HEK293 (cell line): ENCODE measurements around the gene MPZL1.
A peak's percentile ranks its signal among the peaks of the same experiment; 100 is the strongest.

Experiments used
- CTCF ChIA-PET: fragments of 350-600 bp; formaldehyde crosslinking; extraction: SDS; loops from one replicate; lab custom pipeline; 2021; ENCODE audit warnings: antibody characterized with exemption; lab: Yijun Ruan, JAX
- POLR2A ChIA-PET: fragments of 300-600 bp; formaldehyde crosslinking; extraction: SDS; loops from one replicate; lab custom pipeline; 2020; ENCODE audit warnings: antibody characterized with exemption, inconsistent platforms; lab: Yijun Ruan, JAX
- H3K27ac ChIP-seq: fragments of 200-500 bp; sonication (Bioruptor generic); 2 replicates; pipeline ENCODE4 v1.5.1; 2014; ENCODE audit warnings: low read depth, low read length, control low read depth, inconsistent platforms; ENCODE audit errors: extremely low read depth
- H3K36me3 ChIP-seq, 2 experiments: fragments of 200-500 bp in 1 of 2; sonication (Bioruptor generic) in 1 of 2; 1 replicate in 1 of 2; 2 replicates in 1 of 2; pipeline ENCODE4 v1.5.1; 2014 to 2017; ENCODE audit warnings: inconsistent platforms in 2 of 2, low read length in 2 of 2; ENCODE audit not compliant: control insufficient read depth in 2 of 2, insufficient read depth in 1 of 2
- H3K4me1 ChIP-seq: fragments of 200-500 bp; sonication (Bioruptor generic); 2 replicates; pipeline ENCODE4 v1.5.1; 2014; ENCODE audit warnings: mild to moderate bottlenecking, low read length, inconsistent platforms; ENCODE audit not compliant: control insufficient read depth, insufficient read depth
- H3K4me3 ChIP-seq: 2 replicates; pipeline ENCODE4 v1.5.1; 2011; ENCODE audit warnings: low read depth, mild to moderate bottlenecking, control low read depth, low read length, moderate library complexity
- H3K9me3 ChIP-seq: fragments of 200-500 bp; sonication (Bioruptor generic); 2 replicates; pipeline ENCODE4 v1.5.1; 2014; ENCODE audit warnings: low read depth, low read length, inconsistent platforms; ENCODE audit not compliant: control insufficient read depth, insufficient read depth
- KLF16 ChIP-seq: fragments of 450-650 bp; formaldehyde crosslinking; IDR thresholded peaks from 2 replicates; pipeline ENCODE4 v1.5.1; 2017; ENCODE audit warnings: missing biosample characterization, missing genetic modification characterization
- MZF1 ChIP-seq: fragments of 450-650 bp; formaldehyde crosslinking; IDR thresholded peaks from 2 replicates; pipeline ENCODE4 v1.5.1; 2017; ENCODE audit warnings: missing biosample characterization, missing genetic modification characterization, borderline replicate concordance
- OSR2 ChIP-seq: fragments of 450-650 bp; formaldehyde crosslinking; IDR thresholded peaks from 2 replicates; pipeline ENCODE4 v1.5.1; 2016; ENCODE audit warnings: missing biosample characterization, missing genetic modification characterization
- SCRT1 ChIP-seq: fragments of 450-650 bp; formaldehyde crosslinking; IDR thresholded peaks from 2 replicates; pipeline ENCODE4 v1.5.1; 2016; ENCODE audit warnings: missing biosample characterization, missing genetic modification characterization, borderline replicate concordance
- ZBTB17 ChIP-seq: fragments of 450-650 bp; formaldehyde crosslinking; IDR thresholded peaks from 2 replicates; pipeline ENCODE4 v1.5.1; 2016; ENCODE audit warnings: missing biosample characterization, missing genetic modification characterization
- ZBTB20 ChIP-seq: fragments of 450-650 bp; formaldehyde crosslinking; IDR thresholded peaks from 2 replicates; pipeline ENCODE4 v1.5.1; 2016; ENCODE audit warnings: missing biosample characterization, missing genetic modification characterization
- ZBTB21 ChIP-seq: fragments of 450-650 bp; formaldehyde crosslinking; IDR thresholded peaks from 2 replicates; pipeline ENCODE4 v1.5.1; 2017; ENCODE audit warnings: missing biosample characterization, missing genetic modification characterization
- ZBTB48 ChIP-seq: fragments of 450-650 bp; formaldehyde crosslinking; IDR thresholded peaks from 2 replicates; pipeline ENCODE4 v1.5.1; 2016; ENCODE audit warnings: missing biosample characterization, missing genetic modification characterization
- ZFP37 ChIP-seq: fragments of 450-650 bp; formaldehyde crosslinking; IDR thresholded peaks from 2 replicates; pipeline ENCODE4 v1.5.1; 2016; ENCODE audit warnings: missing biosample characterization, missing genetic modification characterization
- ZIC2 ChIP-seq: fragments of 450-650 bp; formaldehyde crosslinking; IDR thresholded peaks from 2 replicates; pipeline ENCODE4 v1.5.1; 2016; ENCODE audit warnings: missing biosample characterization, missing genetic modification characterization
- ZNF175 ChIP-seq: fragments of 450-650 bp; formaldehyde crosslinking; IDR thresholded peaks from 2 replicates; pipeline ENCODE4 v1.5.1; 2016; ENCODE audit warnings: missing biosample characterization, missing genetic modification characterization
- ZNF214 ChIP-seq: fragments of 450-650 bp; formaldehyde crosslinking; IDR thresholded peaks from 2 replicates; pipeline ENCODE4 v1.5.1; 2017; ENCODE audit warnings: missing biosample characterization, mild to moderate bottlenecking, missing genetic modification characterization, borderline replicate concordance
- ZNF266 ChIP-seq: fragments of 450-650 bp; formaldehyde crosslinking; IDR thresholded peaks from 2 replicates; pipeline ENCODE4 v1.5.1; 2016; ENCODE audit warnings: missing biosample characterization, missing genetic modification characterization, low read depth
- ZNF292 ChIP-seq: fragments of 450-650 bp; formaldehyde crosslinking; IDR thresholded peaks from 2 replicates; pipeline ENCODE4 v1.5.1; 2016; ENCODE audit warnings: low read depth, missing biosample characterization, missing genetic modification characterization, borderline replicate concordance
- ZNF391 ChIP-seq: fragments of 450-650 bp; formaldehyde crosslinking; IDR thresholded peaks from 2 replicates; pipeline ENCODE4 v1.5.1; 2016; ENCODE audit warnings: low read depth, missing biosample characterization, missing genetic modification characterization, borderline replicate concordance
- ZNF394 ChIP-seq: fragments of 450-650 bp; formaldehyde crosslinking; IDR thresholded peaks from 2 replicates; pipeline ENCODE4 v1.5.1; 2016; ENCODE audit warnings: missing biosample characterization, missing genetic modification characterization, mild to moderate bottlenecking, moderate library complexity, borderline replicate concordance
- ZNF529 ChIP-seq: fragments of 450-650 bp; formaldehyde crosslinking; IDR thresholded peaks from 2 replicates; pipeline ENCODE4 v1.5.1; 2017; ENCODE audit warnings: missing genetic modification characterization, missing biosample characterization; ENCODE audit not compliant: insufficient replicate concordance
- ZNF558 ChIP-seq: fragments of 450-650 bp; formaldehyde crosslinking; IDR thresholded peaks from 2 replicates; pipeline ENCODE4 v1.5.1; 2016; ENCODE audit warnings: missing biosample characterization, missing genetic modification characterization
- ZNF843 ChIP-seq: fragments of 450-650 bp; formaldehyde crosslinking; IDR thresholded peaks from 2 replicates; pipeline ENCODE4 v1.5.1; 2016; ENCODE audit warnings: missing biosample characterization, missing genetic modification characterization
- ZSCAN16 ChIP-seq: fragments of 450-650 bp; formaldehyde crosslinking; IDR thresholded peaks from 2 replicates; pipeline ENCODE4 v1.5.1; 2016; ENCODE audit warnings: missing biosample characterization, missing genetic modification characterization
- TF ChIP-seq, protein P1 (sequence below): fragments of 450-650 bp; formaldehyde crosslinking; IDR thresholded peaks from 2 replicates; pipeline ENCODE4 v1.5.0; 2017; ENCODE audit warnings: missing biosample characterization, missing genetic modification characterization, borderline replicate concordance
- TF ChIP-seq, protein P2 (sequence below): fragments of 450-650 bp; IDR thresholded peaks from 2 replicates; pipeline ENCODE4 v1.5.1; 2018; ENCODE audit warnings: missing biosample characterization, mild to moderate bottlenecking, missing genetic modification characterization
- TF ChIP-seq, protein P3 (sequence below): fragments of 450-650 bp; formaldehyde crosslinking; optimal IDR thresholded peaks from 2 replicates; pipeline ENCODE3; 2016; ENCODE audit warnings: missing biosample characterization, mild to moderate bottlenecking, missing genetic modification characterization

The MPZL1 gene

DNA sequence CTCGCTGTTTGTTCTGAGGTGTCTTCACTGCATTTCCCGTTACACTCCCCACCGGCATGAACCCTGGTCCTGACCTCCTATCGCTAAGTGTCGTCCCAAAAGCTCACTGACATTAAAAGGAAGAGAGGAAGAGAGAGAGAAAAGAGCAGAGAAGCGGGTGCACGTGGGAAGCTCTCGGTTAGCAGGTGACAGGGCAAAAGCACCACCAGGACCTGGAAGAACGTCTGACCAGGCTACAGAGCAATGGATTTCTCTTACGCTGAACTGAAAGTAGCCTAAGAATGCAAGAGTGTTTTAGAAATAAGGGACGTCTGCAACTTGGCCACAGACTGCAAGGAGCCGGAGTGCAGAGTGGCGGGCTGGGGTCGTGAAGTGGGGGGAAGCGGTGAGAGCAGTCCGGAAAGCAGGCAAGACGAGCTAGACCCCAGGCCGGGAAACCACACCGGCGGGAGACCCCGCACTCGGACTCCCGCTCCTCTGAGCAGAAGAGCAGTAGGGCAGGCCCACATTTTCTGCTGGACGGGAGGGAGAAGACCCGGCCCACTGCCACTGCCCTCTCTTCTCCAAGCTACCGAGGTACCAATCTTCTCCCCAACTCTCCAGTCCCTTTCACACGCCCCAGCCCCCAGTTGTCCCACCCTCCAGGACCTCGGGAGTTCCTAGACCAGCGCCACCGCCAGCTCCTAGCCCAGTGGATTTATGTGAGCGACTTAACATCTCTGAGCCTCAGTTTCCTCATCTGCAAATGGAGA is 8.3 kb upstream of the MPZL1 start:
- H3K36me3 ChIP-seq, result no peaks in the 10 kb centered on the region
- H3K27ac ChIP-seq, result peak overlapping the region; percentile 78; the same call in 1 of the 2 replicates
- ChIA-PET POLR2A (interaction anchor here (0.6 to 3.5 kb wide), 3 partner anchors 89 to 247 kb away, joined by 4 to 23 read pairs (median 6); partner anchors contain the start of genes DCAF6 and MPC2), CTCF (interaction anchor here (0.6 to 2.1 kb wide), 4 partner anchors 90 to 276 kb away, joined by 3 to 4 read pairs (median 4); no protein-coding TSS in a partner anchor)
- no peaks in the 10 kb centered on the region for H3K9me3 ChIP-seq
- TF ChIP-seq ZBTB21 (tag by site-specific recombination), result no peak
- TF ChIP-seq ZBTB17, result peak; percentile 39; the same call in 1 of the 2 replicates
- no peaks in the 10 kb centered on the region for H3K4me1 ChIP-seq
- H3K4me3 ChIP-seq, result peak overlapping the region; percentile 99

DNA sequence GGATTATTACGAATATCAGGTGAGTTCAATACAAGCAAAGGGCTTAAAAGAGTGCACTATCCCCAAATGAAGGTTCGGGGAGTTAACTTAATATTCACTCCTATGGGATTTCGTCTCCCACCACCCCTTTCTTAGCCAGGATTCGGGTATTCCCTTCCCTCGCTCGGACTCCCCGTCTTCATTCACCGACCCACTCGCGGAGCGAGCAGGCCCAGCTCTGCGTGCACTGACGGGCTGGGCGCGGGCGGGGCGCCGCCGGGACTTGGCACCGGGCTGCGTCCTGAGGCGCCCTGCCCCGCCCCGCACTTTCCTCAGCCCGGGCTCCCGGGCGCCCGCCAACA is 7.7 kb upstream of the MPZL1 start:
- Histone ChIP-seq H3K27ac (peak overlapping the region; percentile 78), H3K4me3 (peak overlapping the region; percentile 99), H3K36me3 (no peaks in the 10 kb centered on the region), H3K4me1 (no peaks in the 10 kb centered on the region), H3K9me3 (no peaks in the 10 kb centered on the region)
- TF ChIP-seq ZBTB20 (tag by site-specific recombination) (peak; percentile 86), ZNF292 (tag by site-specific recombination) (no peak)
- POLR2A ChIA-PET, result interaction anchor here (0.6 to 3.5 kb wide), 4 partner anchors 89 to 494 kb away, joined by 3 to 23 read pairs (median 5); partner anchors contain the start of genes DCAF6, MPC2 and POU2F1
- CTCF ChIA-PET, result interaction anchor here (0.6 to 2.1 kb wide), 4 partner anchors 89 to 276 kb away, joined by 3 to 4 read pairs (median 4); no protein-coding TSS in a partner anchor

DNA sequence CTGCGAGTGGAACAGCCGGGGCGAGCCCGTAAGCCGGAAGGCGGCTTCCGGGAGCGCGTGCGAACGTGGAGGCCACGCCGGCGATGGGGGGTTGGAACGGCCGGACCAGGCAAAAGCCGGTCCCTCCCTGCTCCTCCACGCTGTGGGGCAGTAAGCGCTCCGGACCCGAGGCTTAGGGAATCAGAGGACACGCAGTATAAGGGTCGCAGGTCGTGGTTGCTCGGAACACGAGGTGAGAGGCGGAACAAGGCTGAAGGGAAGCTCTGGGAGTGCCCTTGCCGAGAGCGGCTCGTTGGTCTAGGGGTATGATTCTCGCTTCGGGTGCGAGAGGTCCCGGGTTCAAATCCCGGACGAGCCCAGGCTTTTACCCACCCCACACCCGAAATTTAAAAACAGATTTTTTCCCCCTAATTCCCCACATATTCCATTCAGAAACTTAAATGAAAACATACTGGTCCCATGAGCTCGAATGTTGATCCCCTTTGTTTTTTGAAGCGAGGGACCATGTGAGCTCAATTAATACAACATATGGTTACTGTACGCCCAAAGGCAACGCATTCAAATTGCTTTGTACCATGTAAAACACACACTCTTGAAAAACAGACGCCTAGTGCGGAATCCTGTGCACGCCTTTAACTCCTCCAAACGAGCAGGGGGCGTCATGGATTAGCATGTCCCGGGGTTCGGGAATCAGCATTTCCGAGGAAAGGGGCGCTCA is 7.2 kb upstream of the MPZL1 start:
- no peaks in the 10 kb centered on the region for H3K4me1 ChIP-seq
- peak overlapping the region; percentile 99 for H3K4me3 ChIP-seq
- H3K36me3 ChIP-seq, result no peaks in the 10 kb centered on the region
- CTCF ChIA-PET, result interaction anchor here (0.6 to 2.7 kb wide), 11 partner anchors 9 to 368 kb away, joined by 3 to 9 read pairs (median 4); partner anchors contain the start of gene CREG1
- H3K9me3 ChIP-seq, result no peaks in the 10 kb centered on the region
- H3K27ac ChIP-seq, result peak overlapping the region; percentile 78
- POLR2A ChIA-PET, result interaction anchor here (1.0 to 3.5 kb wide), 3 partner anchors 88 to 494 kb away, joined by 3 to 23 read pairs (median 4); partner anchors contain the start of genes DCAF6, MPC2 and POU2F1
- TF ChIP-seq MZF1 (tag by site-specific recombination), result peak; percentile 80; the same call in 1 of the 2 replicates
- TF ChIP-seq, protein P1, sequence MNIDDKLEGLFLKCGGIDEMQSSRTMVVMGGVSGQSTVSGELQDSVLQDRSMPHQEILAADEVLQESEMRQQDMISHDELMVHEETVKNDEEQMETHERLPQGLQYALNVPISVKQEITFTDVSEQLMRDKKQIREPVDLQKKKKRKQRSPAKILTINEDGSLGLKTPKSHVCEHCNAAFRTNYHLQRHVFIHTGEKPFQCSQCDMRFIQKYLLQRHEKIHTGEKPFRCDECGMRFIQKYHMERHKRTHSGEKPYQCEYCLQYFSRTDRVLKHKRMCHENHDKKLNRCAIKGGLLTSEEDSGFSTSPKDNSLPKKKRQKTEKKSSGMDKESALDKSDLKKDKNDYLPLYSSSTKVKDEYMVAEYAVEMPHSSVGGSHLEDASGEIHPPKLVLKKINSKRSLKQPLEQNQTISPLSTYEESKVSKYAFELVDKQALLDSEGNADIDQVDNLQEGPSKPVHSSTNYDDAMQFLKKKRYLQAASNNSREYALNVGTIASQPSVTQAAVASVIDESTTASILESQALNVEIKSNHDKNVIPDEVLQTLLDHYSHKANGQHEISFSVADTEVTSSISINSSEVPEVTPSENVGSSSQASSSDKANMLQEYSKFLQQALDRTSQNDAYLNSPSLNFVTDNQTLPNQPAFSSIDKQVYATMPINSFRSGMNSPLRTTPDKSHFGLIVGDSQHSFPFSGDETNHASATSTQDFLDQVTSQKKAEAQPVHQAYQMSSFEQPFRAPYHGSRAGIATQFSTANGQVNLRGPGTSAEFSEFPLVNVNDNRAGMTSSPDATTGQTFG (tag by site-specific recombination), result peak; percentile 71; the same call in 1 of the 2 replicates
- peak; percentile 78 for TF ChIP-seq ZNF394 (tag by site-specific recombination)
- TF ChIP-seq KLF16 (tag by site-specific recombination), result peak; percentile 92
- TF ChIP-seq OSR2 (tag by site-specific recombination), result peak; percentile 70
- TF ChIP-seq ZNF391 (tag by site-specific recombination), result peak; percentile 99
- no peak for TF ChIP-seq ZNF266 (tag by site-specific recombination)
- TF ChIP-seq, protein P2, sequence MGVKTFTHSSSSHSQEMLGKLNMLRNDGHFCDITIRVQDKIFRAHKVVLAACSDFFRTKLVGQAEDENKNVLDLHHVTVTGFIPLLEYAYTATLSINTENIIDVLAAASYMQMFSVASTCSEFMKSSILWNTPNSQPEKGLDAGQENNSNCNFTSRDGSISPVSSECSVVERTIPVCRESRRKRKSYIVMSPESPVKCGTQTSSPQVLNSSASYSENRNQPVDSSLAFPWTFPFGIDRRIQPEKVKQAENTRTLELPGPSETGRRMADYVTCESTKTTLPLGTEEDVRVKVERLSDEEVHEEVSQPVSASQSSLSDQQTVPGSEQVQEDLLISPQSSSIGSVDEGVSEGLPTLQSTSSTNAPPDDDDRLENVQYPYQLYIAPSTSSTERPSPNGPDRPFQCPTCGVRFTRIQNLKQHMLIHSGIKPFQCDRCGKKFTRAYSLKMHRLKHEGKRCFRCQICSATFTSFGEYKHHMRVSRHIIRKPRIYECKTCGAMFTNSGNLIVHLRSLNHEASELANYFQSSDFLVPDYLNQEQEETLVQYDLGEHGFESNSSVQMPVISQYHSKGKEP (tag by site-specific recombination), result peak; percentile 61; the same call in 1 of the 2 replicates
- TF ChIP-seq ZNF529 (tag by site-specific recombination), result no peak
- no peak; the same call in 1 of the 2 replicates for TF ChIP-seq ZNF558
- no peak for TF ChIP-seq ZIC2 (tag by site-specific recombination)
- TF ChIP-seq, protein P3, sequence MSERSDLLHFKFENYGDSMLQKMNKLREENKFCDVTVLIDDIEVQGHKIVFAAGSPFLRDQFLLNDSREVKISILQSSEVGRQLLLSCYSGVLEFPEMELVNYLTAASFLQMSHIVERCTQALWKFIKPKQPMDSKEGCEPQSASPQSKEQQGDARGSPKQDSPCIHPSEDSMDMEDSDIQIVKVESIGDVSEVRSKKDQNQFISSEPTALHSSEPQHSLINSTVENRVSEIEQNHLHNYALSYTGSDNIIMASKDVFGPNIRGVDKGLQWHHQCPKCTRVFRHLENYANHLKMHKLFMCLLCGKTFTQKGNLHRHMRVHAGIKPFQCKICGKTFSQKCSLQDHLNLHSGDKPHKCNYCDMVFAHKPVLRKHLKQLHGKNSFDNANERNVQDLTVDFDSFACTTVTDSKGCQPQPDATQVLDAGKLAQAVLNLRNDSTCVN (tag by site-specific recombination), result peak; percentile 96
- TF ChIP-seq ZNF175 (tag by site-specific recombination), result no peak
- TF ChIP-seq ZNF214 (tag by site-specific recombination), result no peak
- peak; percentile 79 for TF ChIP-seq ZNF843 (tag by site-specific recombination)
- TF ChIP-seq ZFP37, result peak; percentile 90; the same call in 1 of the 2 replicates
- TF ChIP-seq ZBTB48, result peak; percentile 94
- 0 out of 2 replicates have a peak, but pooled peaks have one; percentile 25 for TF ChIP-seq ZSCAN16 (tag by site-specific recombination)
- TF ChIP-seq SCRT1 (tag by site-specific recombination), result no peak
